Activated CD4-positive, CD25-positive, alpha-beta regulatory T cell treated with anti-CD3 and anti-CD28 coated beads, Interleukin-2, amount 50 U/mL, for 16 hours (primary cell): ENCODE measurements around the gene ADK.
"Not testable (repeated sequence)": the region's sequence is repeated elsewhere in the genome, so short reads cannot be mapped to it uniquely, and the experiment has no call there.

Experiments
- DNase-seq: peaks from one replicate; pipeline ENCODE4 v3.0.0-alpha.2; 2020; ENCODE audit warnings: low read depth, low spot score

Gene ADK

DNA sequence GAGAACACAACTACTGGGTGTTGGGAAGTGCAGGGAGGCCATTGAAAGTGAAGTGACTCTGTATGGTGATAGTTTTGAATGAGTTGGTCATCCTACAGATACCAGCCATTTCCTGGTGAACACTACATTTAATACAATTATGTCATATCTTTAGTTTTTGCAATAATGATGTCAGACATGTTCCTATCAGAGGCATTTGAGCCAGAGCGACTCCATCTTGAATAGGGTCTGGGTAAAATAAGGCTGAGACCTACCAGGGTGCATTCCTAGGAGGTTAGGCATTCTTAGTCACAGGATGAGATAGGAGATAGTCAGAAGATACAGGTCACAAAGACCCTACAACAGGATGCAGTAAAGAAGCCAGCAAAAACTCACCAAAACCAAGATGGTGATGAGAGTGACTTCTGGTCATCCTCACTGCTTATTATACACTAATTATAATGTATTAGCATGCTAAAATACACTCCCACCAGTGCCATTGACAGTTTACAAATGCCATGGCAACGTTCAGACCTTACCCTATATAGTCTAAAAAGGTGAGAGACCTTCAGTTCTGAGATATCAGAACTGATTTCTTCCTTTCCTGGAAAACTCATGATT lies 28.2 kb downstream of the ADK start:
- DNase-seq = no peak

DNA sequence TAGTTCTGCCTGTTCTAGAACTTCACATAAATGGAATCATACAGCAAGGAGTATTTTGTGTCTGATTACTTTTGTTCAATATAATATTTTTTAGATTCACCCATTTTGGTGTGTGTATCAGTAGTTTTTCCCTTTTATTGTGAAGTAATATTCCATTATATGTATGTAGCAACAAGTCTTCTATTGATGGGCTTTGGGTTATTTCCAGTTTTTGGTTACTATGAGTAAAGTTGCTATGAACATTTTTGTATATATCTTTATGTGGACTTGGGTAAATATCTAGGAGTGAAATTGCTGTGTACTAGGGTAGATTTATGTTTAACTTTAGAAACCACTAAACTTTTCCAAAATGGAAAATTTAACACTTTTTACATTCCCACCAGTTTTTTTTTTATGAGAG lies 35.7 kb downstream of the ADK start:
- DNase-seq = no peak

GRCh38 chr10:74187237-74187636 lies 36.2 kb downstream of the ADK start:
- no peak for DNase-seq

DNA sequence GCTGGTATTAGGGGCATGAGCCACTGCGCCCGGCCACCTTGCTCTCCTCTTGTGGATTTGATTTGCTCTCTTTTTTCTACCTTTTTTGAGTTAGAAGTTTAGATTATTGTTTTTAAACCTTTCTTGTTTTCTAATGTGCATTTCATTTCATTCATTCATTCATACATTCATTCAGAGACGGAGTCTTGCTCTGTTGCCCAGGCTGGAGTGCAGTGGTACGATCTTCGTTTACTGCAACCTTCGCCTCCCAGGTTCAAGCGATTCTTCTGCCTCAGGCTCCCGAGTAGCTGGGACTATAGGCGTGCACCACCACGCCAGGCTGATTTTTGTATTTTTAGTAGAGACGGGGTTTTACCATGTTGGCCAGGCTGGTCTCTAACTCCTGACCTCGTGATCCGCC lies 37.6 kb downstream of the ADK start:
- DNase-seq = not testable (repeated sequence)

DNA sequence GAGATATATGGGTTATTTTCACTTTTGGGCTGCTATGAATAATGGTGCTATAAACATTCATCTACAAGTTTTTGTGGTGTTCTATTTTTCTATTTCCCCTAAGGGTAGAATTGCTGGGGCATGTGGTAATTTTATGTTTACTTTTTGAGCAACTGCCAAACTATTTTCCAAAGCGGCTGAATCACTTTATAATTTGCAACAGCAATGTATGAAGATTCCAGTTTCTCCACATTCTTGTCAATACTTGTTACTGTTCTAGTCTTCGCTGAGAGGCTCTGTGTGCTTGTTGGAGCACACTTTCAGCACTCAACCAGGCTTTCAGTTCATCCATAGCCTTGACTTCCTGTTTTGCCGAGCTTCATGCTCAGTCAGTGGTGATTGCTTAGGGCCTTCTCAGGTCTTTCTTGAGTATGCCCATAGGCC lies 39.0 kb downstream of the ADK start:
- no peak for DNase-seq

DNA sequence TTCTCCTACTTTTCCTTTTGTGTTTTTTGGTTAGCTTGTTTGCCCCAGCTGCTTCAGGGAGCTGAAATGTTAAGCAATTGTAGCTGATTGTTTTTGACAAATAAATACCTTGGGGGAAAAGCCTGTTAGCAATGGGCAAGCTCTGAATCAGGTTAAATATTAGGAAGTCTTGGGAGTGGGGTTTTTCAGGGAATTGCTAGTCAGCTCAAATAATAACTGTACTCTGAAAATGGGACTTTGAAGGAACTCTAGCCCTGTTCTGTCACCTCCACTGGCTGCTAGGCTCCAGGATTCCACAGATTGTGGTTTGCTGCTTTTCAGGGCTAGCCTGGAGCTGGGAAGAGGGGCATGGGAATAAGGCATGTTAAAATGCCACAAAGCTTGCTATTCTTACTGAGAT lies 39.5 kb downstream of the ADK start:
- no peak for DNase-seq

GRCh38 chr10:74194545-74194944 lies 43.5 kb downstream of the ADK start:
- no peak for DNase-seq

- DNase-seq = no peak
Observed at GRCh38 chr10:74194999-74195398, 44.0 kb downstream of the ADK start.

DNA sequence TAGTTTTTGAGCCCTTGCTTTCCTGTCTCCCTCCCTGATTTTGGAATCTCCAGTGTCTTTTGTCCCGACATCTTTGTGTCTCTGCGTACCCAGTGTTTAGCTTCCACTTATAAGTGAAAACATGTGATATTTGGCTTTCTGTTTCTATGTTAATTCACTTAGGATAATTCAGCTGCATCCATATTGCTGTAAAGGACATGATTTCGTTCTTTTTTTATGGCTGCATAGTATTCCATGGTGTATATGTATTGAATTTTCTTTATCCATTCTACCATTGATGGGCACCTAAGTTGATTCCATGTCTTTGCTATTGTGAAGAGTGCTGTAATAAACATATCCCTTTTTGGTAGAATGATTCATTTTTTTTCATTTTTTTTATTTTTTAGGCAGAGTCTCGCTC lies 48.3 kb downstream of the ADK start:
- DNase-seq = no peak

DNA sequence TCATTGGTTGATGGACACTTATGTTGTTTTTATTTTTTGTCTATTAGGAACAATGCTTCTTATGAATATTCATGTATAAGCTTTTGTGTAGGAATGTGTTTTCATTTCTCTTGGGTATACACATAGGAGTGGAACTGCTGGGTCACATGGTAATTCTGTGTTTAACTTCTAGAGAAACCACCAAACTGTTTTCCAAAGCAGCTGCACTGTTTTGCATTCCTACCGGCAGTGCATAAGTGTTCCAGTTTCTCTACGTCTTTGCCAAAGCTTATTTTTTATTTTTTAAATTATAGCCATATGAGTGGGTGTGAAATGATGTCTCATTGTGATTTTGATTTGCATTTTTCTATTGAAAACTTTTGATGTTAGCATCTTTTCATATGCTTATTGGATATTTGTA lies 51.3 kb downstream of the ADK start:
- DNase-seq = no peak

DNA sequence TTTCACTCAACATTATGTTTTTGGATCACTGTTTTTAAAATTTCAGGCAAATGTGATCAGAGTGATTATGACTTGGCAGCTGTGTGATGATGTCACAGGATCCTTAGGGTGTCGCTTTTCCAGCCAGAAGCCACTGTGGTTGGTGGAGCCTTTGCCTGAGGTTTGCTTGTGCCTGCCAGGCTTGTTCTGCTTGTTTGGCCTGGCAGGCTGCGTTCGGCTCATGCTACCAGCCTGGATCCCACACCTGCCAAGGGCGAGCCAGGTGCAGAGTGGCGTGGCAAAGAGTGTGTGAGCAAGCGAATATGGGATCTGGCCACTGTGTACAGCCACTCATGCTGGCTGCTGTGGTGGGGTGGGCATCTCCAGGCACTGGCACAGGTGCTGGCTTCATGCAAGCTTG lies 55.7 kb downstream of the ADK start:
- no peak for DNase-seq

DNA sequence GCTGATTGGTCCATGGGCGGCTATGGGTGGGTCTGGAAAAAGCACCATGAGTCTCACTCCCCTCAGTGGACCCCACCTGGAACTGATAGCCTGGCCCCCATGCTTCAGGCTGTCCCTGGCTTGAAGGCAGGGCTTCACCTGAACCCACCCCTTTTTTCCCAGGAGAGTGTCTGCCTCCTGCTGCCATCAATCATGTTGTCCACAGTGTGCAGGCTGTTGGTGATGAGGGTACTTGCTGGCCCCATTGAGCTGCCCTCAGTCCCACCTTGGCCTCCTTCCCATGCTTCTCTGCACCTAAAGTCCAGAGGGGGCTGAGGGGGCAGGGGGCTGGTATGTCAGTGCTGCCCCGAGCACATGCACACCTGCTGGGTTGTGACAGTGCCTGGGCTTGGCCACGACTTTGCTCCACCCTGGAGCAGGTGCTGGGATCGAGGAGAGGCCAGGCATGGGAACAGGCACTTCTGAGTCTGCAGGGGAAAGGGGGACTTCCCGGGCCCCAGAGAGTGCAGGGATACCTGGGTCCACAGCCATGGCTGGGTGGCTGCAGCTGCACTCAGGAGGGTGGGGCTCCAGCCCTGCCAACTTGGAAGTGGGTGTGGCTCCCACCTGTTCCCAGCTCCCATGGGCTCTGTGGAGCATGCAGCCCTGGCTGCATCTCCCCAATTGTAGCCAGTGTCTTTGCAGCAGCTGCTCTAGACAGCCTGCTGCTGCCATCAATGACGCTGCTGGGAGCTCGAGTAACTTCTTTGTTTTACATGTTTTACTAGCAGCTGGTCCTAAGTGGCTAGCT lies 56.9 kb downstream of the ADK start:
- no peak for DNase-seq

- DNase-seq = no peak
Observed at GRCh38 chr10:74208997-74209396, 58.0 kb downstream of the ADK start.

GRCh38 chr10:74213019-74213418 lies 62.0 kb downstream of the ADK start:
- no peak for DNase-seq

GRCh38 chr10:74213571-74214162 lies 62.6 kb downstream of the ADK start:
- DNase-seq = peak; percentile 27

DNA sequence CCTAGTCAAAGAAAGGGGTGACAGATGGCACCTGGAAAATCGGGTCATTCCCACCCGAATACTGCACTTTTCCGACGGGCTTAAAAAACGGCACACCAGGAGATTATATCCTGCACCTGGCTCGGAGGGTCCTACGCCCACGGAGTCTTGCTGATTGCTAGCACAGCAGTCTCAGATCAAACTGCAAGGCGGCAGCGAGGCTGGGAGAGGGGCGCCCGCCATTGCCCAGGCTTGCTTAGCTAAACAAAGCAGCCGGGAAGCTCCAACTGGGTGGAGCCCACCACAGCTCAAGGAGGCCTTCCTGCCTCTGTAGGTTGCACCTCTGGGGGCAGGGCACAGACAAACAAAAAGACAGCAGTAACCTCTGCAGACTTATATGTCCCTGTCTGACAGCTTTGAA lies 66.1 kb downstream of the ADK start:
- DNase-seq = not testable (repeated sequence)

DNA sequence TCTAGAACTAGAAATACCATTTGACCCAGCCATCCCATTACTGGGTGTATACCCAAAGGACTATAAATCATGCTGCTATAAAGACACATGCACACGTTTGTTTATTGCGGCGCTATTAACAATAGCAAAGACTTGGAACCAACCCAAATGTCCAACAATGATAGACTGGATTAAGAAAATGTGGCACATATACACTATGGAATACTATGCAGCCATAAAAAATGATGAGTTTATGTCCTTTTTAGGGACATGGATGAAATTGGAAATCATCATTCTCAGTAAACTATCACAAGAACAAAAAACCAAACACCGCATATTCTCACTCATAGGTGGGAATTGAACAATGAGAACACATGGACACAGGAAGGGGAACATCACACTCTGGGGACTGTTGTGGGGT lies 71.4 kb downstream of the ADK start:
- DNase-seq = not testable (repeated sequence)

DNA sequence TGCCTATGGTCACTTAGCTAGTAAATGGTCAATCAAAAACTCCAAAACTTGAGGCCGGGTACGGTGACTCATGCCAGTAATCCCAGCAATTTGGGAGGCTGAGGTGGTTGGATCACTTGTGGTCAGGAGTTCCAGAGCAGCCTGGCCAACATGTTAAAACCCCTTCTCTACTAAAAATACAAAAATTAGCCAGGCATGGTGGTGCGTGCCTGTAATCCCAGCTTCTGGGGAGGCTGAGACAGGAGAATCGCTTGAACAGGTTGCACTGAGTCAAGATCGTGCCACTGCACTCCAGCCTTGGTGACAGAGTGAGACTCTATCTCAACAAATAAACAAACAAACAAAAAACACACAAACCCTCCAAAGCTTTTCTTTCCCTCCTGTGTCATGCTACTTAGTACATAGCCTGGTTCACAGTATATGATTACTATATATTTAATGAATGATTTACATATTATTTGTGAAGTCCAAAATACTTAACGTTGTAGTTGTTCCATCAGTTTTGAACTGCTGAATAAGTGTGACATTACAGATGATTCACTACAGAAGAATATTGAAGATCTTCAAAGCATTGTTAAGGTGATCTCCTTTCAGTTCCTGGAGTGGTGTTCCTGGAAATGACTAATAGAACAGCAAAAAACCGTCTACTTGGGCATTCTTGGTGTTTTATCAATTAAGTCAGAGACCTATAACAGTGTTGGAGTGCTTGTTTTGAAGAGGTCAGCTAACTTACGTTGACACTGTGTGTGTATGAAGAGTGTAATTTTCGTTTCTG lies 72.9 kb downstream of the ADK start:
- no peak for DNase-seq

- DNase-seq = no peak
Observed at GRCh38 chr10:74227697-74228424, 76.8 kb downstream of the ADK start.

GRCh38 chr10:74231375-74231774 lies 80.4 kb downstream of the ADK start:
- DNase-seq = no peak

- no peak for DNase-seq
Observed at GRCh38 chr10:74233281-74233680, 82.3 kb downstream of the ADK start.

GRCh38 chr10:74234569-74234968 lies 83.5 kb downstream of the ADK start:
- no peak for DNase-seq
